Stimulated activated CD4-positive, alpha-beta T cell treated with anti-CD3 and anti-CD28 coated beads, Interleukin-1b, Interleukin-23, amount 100 ng/mL, for 48 hours (primary cell): ENCODE measurements around the gene RB1.
"Not testable (repeated sequence)": the region's sequence is repeated elsewhere in the genome, so short reads cannot be mapped to it uniquely, and the experiment has no call there.

ENCODE experiments used
- DNase-seq: peaks from one replicate; pipeline ENCODE4 v3.0.0-alpha.2; 2020

Gene RB1

DNA sequence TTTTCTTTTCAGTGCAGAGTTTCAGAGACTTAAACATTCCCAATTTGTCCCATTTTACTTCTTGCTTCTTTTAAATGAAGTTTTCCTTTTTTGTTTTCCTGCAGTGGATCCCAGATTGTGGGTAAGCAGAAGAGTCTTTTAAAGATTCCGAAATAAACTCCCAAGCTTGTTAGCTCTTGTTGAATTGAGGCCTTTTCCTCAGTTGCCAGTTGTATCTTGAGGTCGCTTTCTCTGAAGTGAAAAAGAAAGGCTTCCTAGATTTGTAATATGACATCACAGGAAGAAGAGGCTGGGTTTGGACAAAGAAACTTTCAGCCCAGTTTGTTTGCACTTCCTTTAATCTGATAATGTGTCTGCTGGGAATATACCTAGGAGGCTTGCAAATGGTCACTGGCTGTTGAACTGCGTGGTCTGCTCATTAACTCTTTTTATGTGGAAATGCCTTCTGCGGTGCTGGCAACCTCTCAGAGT, 109.4 kb downstream of the RB1 start, which contains the start of gene LPAR6:
TSS of gene LPAR6 (minus strand) at position 233 of the 471 bp plus-strand sequence. CDS start 690 bp downstream, outside the sequence.
- no peak for DNase-seq

DNA sequence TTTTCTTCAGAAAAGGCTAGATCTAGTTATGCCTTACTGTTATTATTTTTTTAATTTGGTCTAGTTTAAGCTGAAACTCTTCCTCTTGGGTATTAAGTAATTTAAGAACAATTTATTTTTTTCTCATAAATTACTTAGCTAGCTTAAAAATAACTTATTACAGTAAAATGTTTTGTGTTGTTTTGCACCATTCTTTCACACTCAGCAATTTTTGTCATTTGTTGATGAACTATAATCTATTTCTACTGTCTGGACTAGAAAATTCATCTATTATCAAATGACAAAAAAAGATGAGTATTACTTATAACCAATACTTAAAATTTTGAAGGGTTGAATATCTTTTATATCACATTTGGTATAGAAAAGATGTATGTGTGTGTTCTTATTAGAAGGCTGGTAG, 111.0 kb downstream of the RB1 start:
- DNase-seq = no peak

DNA sequence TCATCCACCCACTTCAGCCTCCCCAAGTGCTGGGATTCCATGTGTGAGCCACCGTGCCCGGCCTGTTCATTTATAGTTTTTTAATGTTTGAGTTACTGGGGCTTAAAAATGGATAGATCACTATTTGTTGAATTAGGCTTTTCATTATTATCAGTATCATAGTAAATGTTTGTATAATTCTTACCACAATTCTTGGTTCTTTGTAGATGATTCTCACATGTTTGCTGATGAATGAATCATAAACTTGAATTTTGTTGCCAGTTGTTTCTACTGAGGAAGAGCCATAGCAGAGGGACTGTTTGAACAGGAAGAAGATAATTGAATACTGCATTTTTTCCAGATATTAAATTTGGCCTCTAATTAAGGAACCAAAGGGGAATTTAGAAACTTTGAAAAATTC, 112.0 kb downstream of the RB1 start:
- no peak for DNase-seq

DNA sequence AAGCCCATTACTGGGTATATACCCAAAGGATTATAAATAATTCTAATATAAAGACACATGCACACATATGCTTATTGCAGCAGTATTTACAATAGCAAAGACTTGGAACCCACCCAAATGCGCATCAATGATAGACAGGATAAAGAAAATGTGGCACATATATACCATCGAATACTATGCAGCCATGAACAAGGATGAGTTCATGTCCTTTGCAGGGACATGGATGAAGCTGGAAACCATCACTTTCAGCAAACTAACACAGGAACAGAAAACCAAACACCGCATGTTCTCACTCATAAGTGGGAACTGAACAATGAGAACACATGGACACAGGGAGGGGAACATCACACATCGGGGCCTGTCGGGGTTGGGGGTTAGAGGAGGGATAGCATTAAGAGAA, 118.5 kb downstream of the RB1 start:
- DNase-seq = not testable (repeated sequence)

DNA sequence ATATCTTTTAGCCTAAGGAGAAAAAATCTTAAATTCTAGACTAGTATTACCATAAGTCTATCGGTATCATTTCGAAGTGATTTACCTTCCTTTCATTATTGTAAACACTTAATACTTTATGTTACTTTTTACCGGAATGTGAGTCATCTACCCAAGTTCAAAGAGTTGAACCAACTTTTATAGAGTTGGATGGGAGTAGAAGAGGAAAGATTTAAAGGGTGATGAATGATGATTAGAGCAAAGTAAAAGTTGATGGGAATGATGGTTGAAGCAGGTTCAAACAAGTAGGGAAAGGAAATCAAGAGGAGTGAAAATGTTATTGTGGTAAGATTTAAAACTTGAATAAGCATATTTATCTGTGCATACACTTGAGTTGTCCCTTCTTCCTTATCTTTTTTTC, 120.7 kb downstream of the RB1 start:
- DNase-seq = no peak

DNA sequence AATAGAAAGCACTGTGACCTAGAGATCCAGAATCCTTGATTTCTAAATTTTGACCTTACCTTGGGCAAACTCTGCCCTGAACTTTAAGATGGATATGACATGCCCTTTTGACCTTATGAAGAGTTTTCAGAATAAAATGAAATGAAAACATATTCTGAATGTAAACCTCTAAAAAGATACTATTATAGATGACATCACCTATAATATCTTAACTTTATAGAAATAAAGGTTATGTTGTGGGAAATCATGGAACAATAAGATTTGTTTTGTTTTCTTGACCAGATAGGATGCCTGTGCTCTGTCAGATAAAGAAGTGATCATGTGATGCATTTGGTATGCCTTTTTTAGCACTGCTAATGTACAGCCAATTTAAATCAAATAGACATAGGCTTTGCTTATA, 122.5 kb downstream of the RB1 start:
- no peak for DNase-seq

DNA sequence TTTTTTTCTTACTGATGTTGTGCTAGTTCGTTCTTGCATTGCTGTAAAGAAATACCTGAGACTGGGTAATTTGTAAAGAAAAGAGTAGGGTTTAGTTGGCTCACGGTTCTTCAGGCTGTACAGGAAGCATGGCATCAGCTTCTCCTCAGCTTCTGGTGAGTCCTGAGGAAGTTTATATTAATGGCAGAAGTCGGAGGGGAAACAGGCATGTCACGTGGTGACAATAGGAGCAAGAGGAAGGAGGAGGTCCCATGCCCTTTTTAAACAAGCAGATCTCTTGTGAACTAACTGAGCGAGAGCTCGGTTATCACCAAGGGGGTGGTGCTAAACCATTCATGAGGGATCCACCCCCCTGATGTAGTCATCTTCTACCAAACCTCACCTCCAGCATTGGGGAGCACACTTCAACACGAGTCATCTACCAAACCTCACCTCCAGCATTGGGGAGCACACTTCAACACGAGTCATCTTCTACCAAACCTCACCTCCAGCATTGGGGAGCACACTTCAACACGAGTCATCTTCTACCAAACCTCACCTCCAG, 123.3 kb downstream of the RB1 start:
- not testable (repeated sequence) for DNase-seq

DNA sequence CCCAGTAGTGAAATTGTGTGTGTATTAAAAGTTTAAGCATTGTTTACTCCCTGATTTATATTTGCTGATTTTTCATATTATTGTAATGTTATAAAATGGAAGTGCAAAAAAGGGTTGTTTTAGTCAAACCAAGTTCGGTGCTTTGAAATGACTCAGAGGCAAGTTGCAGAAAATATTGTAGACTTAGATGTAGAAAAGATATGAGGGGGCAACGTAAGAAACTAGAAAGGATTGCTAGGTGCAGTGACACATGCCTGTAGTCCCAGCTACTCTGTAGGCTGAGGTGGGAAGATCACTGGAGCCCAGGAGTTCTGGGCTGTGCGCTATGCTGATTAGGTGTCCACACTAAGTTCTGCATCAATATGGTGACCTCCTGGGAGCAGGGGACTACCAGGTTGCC, 125.5 kb downstream of the RB1 start:
- DNase-seq = no peak

DNA sequence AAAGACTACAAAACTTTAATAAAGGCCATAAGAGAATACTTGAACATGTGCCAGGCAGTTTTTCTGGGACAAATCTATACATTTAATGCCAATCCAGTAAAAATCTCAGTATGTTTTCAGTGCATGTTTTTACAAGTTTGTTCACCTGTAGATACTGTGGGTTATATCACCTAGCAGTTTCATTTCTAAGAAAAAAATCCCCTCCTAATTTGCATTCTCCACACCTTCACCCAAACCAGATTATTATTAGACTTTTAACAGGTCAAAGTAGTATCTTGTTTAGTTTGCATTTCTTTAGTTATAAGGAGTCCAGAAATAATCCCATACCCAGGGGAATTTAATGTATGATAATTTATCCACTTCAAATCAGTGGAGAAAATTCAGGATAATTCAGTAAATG, 126.3 kb downstream of the RB1 start:
- DNase-seq = no peak

DNA sequence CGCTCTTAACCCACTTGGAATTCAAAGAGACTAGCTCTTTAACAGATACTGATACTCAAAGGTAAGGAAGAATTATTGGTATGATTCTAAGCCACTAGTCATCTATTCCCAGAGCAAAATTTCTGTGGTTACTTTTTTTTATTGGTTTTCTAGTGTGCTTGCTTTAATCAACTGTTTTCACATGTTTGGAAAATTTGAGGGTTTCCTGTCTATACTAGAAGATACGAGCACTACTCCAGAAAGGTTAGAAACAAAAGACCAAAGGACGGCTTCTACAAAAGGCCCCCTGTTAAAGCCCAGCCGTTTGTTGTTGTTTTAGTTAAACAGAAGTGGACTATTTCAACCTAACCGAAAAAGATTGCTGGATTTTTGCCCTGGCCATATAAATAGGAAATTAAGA, 127.9 kb downstream of the RB1 start:
- DNase-seq = no peak

DNA sequence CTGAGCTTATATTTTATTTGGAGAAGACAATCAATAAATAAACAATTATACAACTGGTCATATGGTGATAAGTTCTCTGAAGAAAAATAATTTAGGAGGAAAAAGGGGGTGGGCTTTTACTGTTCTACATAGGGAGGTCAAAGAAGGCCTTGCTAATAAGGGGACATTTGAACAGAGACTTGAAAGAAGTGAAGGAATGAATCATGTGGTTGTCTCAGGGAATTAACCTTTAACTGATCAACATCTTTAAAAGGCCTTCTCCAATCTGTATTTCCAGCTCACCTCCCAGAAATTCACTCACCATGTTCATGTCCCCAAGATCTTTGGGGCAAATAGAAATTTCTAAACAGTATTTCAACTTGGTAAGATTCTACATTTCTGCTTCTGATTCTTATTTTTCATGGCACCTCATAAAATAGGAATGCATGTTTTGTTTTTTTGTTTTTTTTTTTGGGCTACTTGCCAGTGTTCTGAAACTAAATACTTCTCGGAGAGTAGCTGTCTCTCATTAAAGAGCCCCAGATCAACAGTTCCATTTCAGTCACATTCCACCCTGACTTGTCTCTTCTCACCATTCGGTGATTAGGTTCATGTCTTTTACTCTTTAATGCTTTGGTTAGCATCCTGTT, 128.6 kb downstream of the RB1 start:
- no peak for DNase-seq

DNA sequence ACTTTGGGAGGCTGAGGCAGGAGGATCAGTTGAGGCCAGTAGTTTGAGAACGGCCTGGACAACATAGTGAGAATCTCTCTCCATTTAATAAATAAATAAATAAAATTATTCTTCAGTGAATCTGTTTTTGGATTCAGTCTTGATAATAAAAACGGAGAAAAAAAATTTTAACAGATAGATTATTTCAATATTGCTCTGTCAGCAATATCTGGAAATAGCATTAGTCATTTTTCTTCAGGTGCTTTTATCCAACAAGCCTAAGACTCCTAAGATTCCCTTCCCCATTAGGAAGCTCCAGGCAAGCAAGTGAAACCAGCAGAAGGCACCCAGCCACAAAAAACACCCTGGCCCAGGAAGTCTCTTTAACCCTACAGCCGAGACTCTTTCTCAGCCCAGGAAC, 130.6 kb downstream of the RB1 start:
- DNase-seq = no peak

DNA sequence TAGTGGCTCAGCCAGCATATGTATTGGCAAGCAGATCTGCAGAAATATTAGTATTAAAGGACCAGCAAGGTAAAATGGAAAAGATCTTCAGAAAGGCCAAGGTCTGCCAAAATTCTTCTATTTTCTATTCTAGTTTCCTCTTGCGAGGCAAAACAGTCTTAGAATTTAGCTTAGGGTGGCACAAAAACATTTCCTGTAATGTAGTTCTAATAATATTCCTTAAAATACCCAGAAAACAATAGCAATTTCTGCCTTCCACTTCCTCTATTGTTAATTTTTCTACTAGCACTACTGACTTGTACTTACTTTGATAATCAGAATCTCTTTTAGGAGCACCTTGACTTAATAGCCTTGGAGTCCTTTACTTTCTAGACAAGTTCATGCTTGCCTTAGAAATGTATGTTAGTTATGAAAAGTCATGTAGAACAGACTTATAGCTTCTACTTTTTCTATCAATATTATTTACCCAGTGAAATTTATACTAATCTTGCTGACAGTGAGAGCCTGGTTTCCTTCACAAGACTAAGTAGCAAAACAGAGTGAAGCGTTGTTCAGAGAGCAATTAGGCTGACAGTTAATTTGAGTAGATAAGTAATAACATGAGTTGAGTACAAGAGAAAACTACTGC, 133.2 kb downstream of the RB1 start:
- DNase-seq = no peak

DNA sequence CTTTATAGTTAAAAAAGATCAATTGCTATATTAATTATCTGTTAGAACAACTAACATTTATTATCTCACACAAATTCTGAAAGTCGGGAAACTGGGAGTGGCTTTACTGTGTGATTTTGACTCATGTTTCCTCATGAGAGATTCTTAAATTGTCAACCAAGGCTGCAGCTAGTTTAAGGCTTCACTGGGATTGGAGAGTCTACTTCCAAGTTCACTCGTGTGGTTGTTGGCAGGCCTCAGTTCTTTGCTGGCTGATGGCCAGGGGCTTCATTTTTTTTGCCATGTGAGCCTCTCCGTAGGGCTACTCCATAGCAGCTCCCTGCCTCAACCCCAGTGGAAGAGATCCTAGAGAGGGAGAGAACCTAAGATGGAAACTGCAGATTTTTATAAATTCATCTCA, 133.8 kb downstream of the RB1 start:
- DNase-seq = no peak

DNA sequence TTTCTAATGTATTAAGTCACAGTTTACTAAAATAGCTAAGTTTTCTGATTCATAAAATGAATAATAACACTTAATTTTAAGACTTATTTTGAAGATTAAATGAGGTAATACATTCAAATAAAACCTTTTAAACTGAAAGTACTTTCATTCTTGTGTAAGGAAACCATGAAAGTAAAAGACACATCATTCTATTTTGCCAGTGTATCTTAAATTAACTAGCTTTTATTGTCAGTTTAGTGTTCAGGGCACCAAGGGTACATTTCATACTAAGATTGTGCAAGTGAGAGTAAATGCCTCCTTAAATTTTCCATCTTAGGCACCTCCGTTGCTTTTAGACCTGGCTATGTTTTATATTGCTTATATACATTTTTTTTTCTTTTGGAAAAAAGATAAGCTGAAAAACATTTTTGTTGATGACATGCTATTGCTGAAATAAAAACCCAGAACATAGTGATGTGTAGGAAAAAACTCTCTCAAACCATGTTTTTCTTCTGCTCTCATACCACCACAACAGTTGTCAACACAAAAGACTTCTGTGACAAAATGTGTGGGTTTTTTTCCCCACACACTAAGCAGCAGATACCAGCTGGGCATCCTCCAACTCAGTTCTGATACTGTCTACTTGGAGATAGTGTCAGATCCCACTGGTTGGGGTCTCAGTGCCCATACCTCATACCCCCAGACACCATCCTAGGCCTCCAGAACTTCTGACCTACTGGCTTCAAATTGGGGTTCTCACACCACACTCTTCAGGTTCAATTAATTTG, 140.1 kb downstream of the RB1 start:
- no peak for DNase-seq

DNA sequence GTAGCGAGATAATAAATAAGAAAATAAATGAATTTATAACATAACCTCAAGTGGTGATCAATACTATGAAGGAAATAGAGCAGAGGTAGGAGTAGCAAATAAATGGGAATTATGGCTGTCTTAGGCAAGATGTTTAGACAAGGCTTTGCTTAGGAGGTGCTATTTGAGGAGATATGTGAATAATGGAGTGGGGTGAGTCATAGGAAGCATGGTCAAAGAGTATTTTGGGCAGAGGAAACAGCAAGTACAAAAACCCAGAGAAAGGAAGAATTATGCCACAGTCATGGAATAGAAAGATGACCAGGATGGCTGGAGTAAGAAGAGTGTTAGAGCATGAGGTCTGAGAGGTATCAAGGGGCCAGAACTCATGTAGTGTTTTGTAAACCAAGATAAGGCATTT, 142.9 kb downstream of the RB1 start:
- no peak for DNase-seq

DNA sequence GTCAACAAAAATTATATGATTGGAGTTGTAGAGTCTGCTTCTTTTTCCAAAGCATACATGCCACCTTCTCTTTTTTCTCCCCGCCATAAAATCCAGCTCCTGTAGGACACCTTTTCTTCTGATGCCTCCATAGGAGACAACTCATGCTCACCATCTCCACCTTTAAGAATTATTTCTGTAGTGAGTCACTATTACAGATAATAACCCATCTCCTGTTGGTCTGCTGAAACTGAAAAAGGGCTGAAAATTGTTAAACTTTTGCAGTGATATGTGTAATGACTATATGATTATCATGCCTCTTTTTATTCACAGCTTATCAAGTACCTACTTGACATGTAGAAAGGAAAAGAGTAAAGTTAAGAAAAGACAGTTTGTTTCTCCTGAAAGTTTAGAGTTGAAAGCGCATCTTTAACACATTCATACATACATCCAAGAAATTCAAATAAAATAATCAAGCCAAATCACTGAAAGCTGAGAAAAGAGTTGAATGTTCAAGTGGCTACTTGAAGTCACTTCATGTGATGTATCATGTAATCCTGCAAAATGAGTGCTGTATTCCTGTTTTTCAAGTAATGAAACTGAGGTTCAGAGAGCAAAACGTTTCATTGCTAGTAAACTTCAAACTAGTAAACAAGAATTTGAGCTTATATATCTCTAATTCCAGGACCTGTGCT, 144.9 kb downstream of the RB1 start:
- DNase-seq = no peak

DNA sequence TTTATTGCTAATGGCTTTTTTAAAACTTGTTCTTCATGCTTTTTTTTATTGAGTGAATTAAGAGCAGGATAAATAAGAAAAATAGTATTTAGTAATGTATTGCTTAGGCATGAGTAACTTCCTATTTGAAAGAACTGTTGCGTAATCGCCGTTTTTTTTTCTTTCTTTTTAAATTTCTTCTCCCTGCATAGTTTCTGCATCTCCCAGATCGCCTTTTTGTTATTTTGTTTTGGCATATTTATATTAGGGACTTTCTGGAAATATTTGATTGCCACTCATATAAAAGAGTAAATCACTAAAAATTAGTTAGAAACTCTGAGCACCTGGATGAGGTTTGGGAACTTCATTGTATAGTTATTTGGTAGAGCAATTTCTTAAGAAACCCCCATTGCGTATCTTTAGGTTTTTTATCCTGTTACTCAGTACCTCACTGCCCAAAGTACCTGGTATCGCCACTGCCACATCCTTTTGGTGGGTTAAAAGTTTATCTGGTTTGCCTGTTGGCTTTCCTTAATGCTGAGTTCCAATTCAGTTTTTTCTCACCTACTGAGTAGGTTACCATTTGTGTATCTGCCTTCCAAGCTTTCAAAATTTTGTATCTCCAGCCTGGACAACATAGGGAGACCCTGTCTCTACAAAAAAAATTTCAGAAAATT, 145.5 kb downstream of the RB1 start:
- no peak for DNase-seq

DNA sequence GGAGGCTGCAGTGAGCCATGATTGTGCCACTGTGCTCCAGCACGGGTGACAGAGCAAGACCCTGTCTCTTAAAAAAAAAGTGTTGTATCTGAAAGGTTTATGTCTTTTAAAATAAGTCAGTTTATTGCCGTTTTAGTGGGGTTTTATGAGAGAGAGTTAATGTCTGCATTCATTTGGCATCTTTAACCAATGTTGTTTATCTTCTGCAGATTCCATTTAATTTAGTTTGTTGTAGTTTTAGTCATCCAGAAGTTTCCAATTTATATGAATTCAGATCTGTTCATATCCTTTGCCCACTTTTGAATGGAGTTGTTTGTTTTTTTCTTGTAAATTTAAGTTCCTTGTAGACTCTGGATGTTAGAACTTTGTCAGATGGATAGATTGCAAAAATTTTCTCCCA, 146.1 kb downstream of the RB1 start:
- no peak for DNase-seq

DNA sequence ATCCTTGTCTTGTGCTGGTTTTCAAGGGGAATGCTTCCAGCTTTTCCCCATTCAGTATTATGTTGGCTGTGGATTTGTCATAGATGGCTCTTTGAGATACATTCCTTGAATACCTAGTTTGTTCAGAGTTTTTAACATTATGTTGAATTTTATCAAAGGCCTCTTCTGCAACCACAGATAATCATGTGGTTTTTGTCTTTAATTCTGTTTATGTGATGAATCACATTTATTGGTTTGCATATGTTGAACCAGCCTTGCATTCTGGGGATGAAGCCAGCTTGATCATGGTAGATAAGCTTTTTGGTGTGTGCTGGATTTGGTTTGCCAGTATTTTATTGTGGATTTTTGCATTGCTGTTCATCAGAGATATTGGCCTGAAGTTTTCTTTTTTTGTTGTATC, 147.6 kb downstream of the RB1 start:
- DNase-seq = not testable (repeated sequence)

DNA sequence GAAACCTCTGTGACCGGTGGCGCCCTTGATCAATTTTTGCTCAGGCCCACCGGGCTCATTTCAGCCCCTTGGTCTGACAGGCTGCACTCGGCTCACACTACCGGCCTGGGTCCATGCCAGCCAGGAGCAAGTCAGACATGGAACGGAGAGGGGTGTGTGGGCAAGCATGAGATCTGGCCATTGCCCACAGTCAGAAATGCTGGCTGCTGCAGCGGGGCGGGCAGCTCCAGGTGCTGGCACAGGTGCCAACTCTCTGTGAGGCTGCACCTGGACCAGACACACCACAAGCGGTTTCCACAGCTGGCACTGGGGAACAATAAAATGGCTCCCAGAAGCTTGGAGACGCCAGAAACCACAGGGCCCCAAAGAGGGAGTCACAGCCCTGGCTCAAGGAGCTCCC, 153.0 kb downstream of the RB1 start:
- no peak for DNase-seq

DNA sequence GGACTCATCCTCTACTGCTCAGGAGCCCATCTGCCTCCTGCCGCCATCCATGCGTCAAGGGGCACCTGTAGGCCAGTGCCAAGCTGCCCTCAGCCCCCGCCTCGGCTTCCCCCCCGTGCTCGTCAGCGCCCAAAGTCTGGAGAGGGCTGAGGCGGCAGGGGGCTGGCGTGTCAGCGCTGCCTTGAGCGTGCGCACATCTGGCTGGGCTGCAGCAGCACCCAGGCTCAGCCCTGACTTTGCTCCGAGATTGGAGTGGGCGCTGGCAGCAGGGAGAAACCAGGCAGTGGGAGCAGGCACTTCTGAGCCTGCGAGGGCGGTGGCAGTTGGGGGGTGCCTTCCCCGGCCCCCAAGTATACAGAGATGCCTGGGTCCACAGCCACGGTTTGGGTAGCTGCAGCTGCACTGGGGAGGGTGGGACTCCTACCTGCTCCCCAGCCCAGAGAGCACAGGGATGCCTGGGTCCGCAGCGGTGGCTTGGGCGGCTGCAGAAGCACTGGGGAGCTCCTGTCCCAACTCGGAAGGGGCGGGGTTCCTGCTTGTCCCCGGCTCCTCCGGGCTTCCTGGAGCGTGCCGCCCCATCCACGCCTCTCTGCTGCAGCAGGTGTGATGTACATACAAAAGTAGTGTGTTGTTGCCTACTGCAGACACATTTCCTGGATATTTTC, 154.2 kb downstream of the RB1 start:
- DNase-seq = no peak
